ENCODE measurements around the gene CCIN. TPM values are rescaled to one million over a fixed set of nuclear protein-coding genes. Genes with fewer than 3 reads are reported as not detected.

The CCIN gene
- total RNA-seq, 1 donor from 2014 or later: 1.9 TPM

- Histone ChIP-seq H3K36me3 (ENCODE audit: insufficient read depth, low read length) (no peaks in the 10 kb centered on the region), H3K79me2 (ENCODE audit: insufficient read depth, low read length) (no peaks in the 10 kb centered on the region), H3K9ac (ENCODE audit: low read length) (no peak overlapping the region), H3K4me2 (ENCODE audit: low read length) (no peak overlapping the region), H3K27ac (ENCODE audit: low read depth, low read length) (no peak overlapping the region), H3K4me1 (ENCODE audit: insufficient read depth, low read length) (peaks cover 7% of the 10 kb centered on the region), H4K20me1 (ENCODE audit: insufficient read depth, low read length) (no peaks in the 10 kb centered on the region), H2AFZ (ENCODE audit: low read depth, low read length) (no peak overlapping the region), H3K4me3 (ENCODE audit: insufficient read depth, low read depth, low read length) (no peak overlapping the region), H3K9me3 (ENCODE audit: insufficient read depth, low read depth, low read length) (no peaks in the 10 kb centered on the region), H3K27me3 (ENCODE audit: insufficient read depth, low read length) (no peaks in the 10 kb centered on the region)
- peaks cover 19% of the 10 kb centered on the region for H3K36me3 Mint-ChIP-seq (ENCODE audit: low read depth, unreplicated experiment)
- no peak overlapping the region for H3K27ac Mint-ChIP-seq (ENCODE audit: unreplicated experiment)
- DNase-seq (ENCODE audit: low read depth) (no peak), FAIRE-seq (no peak)
- no peak for TF ChIP-seq EZH2 (IDR thresholded peaks at IDR 0.05; ENCODE audit: insufficient read depth, low read length)
- no peak for TF ChIP-seq CTCF (IDR thresholded peaks at IDR 0.05; ENCODE audit: insufficient read depth, low read depth, low read length)
- H3K9me3 Mint-ChIP-seq (ENCODE audit: unreplicated experiment): peaks cover 8% of the 10 kb centered on the region
- H3K4me3 Mint-ChIP-seq (ENCODE audit: unreplicated experiment): no peak overlapping the region
- peaks cover 26% of the 10 kb centered on the region for H3K27me3 Mint-ChIP-seq (ENCODE audit: low read depth, unreplicated experiment)
- peaks cover 15% of the 10 kb centered on the region for H3K4me1 Mint-ChIP-seq (ENCODE audit: low read depth, unreplicated experiment)
Measured at GRCh38 chr9:36170531-36170930, 1.3 kb downstream of the CCIN start.

- Histone ChIP-seq H3K27me3 (ENCODE audit: insufficient read depth, low read length) (no peaks in the 10 kb centered on the region), H3K4me1 (ENCODE audit: insufficient read depth, low read length) (no peaks in the 10 kb centered on the region), H4K20me1 (ENCODE audit: insufficient read depth, low read length) (no peaks in the 10 kb centered on the region), H3K9me3 (ENCODE audit: insufficient read depth, low read depth, low read length) (no peaks in the 10 kb centered on the region), H3K9ac (ENCODE audit: low read length) (no peak overlapping the region), H3K4me2 (ENCODE audit: low read length) (no peak overlapping the region), H3K27ac (ENCODE audit: low read depth, low read length) (no peak overlapping the region), H3K36me3 (ENCODE audit: insufficient read depth, low read length) (no peaks in the 10 kb centered on the region), H3K79me2 (ENCODE audit: insufficient read depth, low read length) (no peaks in the 10 kb centered on the region), H2AFZ (ENCODE audit: low read depth, low read length) (no peak overlapping the region), H3K4me3 (ENCODE audit: insufficient read depth, low read depth, low read length) (no peak overlapping the region)
- DNase-seq (ENCODE audit: low read depth) (no peak), FAIRE-seq (no peak)
- peaks cover 19% of the 10 kb centered on the region for H3K36me3 Mint-ChIP-seq (ENCODE audit: low read depth, unreplicated experiment)
- peaks cover 26% of the 10 kb centered on the region for H3K27me3 Mint-ChIP-seq (ENCODE audit: low read depth, unreplicated experiment)
- TF ChIP-seq CTCF (IDR thresholded peaks at IDR 0.05; ENCODE audit: insufficient read depth, low read depth, low read length) (no peak), EZH2 (IDR thresholded peaks at IDR 0.05; ENCODE audit: insufficient read depth, low read length) (no peak)
- H3K4me1 Mint-ChIP-seq (ENCODE audit: low read depth, unreplicated experiment): peaks cover 10% of the 10 kb centered on the region
- no peak overlapping the region for H3K27ac Mint-ChIP-seq (ENCODE audit: unreplicated experiment)
- peaks cover 8% of the 10 kb centered on the region for H3K9me3 Mint-ChIP-seq (ENCODE audit: unreplicated experiment)
- no peak overlapping the region for H3K4me3 Mint-ChIP-seq (ENCODE audit: unreplicated experiment)
Measured at GRCh38 chr9:36173861-36174260, 4.7 kb downstream of the CCIN start.

GRCh38 chr9:36174271-36174670 lies 5.1 kb downstream of the CCIN start:
- Histone ChIP-seq H3K27me3 (ENCODE audit: insufficient read depth, low read length) (no peaks in the 10 kb centered on the region), H3K4me2 (ENCODE audit: low read length) (no peak overlapping the region), H2AFZ (ENCODE audit: low read depth, low read length) (no peak overlapping the region), H3K4me1 (ENCODE audit: insufficient read depth, low read length) (no peaks in the 10 kb centered on the region), H3K79me2 (ENCODE audit: insufficient read depth, low read length) (no peaks in the 10 kb centered on the region), H3K36me3 (ENCODE audit: insufficient read depth, low read length) (no peaks in the 10 kb centered on the region), H3K9me3 (ENCODE audit: insufficient read depth, low read depth, low read length) (no peaks in the 10 kb centered on the region), H3K9ac (ENCODE audit: low read length) (no peak overlapping the region), H3K27ac (ENCODE audit: low read depth, low read length) (no peak overlapping the region), H3K4me3 (ENCODE audit: insufficient read depth, low read depth, low read length) (no peak overlapping the region), H4K20me1 (ENCODE audit: insufficient read depth, low read length) (no peaks in the 10 kb centered on the region)
- H3K4me1 Mint-ChIP-seq (ENCODE audit: low read depth, unreplicated experiment): peaks cover 6% of the 10 kb centered on the region
- DNase-seq (ENCODE audit: low read depth) (no peak), FAIRE-seq (no peak)
- peaks cover 17% of the 10 kb centered on the region for H3K36me3 Mint-ChIP-seq (ENCODE audit: low read depth, unreplicated experiment)
- H3K27ac Mint-ChIP-seq (ENCODE audit: unreplicated experiment): no peak overlapping the region
- TF ChIP-seq CTCF (IDR thresholded peaks at IDR 0.05; ENCODE audit: insufficient read depth, low read depth, low read length) (no peak), EZH2 (IDR thresholded peaks at IDR 0.05; ENCODE audit: insufficient read depth, low read length) (no peak)
- H3K9me3 Mint-ChIP-seq (ENCODE audit: unreplicated experiment): peaks cover 6% of the 10 kb centered on the region
- no peak overlapping the region for H3K4me3 Mint-ChIP-seq (ENCODE audit: unreplicated experiment)
- H3K27me3 Mint-ChIP-seq (ENCODE audit: low read depth, unreplicated experiment): peaks cover 25% of the 10 kb centered on the region

Data from astrocyte (in vitro differentiated cells and primary cell).